GM19193 (cell line): ENCODE data around the gene RND3.

Source experiments
- POLR2A ChIP-seq: IDR thresholded peaks from 4 replicates; pipeline ENCODE4 v1.6.1; 2011; ENCODE audit not compliant: insufficient read depth, insufficient read length; ENCODE audit errors: extremely low read depth

The RND3 gene

DNA sequence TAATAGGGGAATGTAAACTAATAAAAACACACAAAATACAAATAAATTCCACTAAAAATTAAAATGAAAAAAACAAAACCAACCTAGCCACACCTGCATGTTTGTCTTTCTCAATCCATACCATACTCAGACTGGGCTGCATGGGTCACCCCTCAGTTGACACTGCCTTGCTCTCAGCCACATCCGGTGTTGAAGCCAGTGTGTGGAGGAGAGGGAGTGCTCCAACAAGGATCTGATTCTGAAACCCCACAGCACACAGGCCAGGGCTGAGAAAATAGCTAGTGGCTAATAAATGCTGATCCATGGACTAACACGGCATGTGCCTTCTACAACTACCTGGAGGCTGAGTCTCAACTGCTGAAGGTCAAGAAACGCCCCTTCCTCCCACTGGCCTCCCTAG, 13.7 kb downstream of the RND3 start:
- TF ChIP-seq POLR2A = no peak

DNA sequence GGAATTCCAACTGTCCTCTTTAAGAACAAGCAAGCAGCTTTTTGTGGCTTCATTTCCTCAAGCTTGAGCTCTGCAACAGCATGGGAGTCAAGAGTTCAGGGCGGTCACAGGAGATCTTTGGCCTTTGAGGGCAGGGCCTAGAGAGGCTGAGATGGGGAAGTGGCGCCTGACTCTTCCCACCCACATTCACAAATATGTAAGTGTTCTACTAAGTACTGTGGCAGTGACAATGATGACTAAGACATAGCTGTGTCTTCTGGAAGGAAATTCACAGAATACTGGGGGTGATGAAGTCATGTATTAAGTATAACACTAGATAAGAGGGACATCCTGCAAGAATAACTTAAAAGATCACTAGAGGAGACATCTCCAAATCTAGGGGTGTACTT, 15.0 kb downstream of the RND3 start:
- no peak for TF ChIP-seq POLR2A

DNA sequence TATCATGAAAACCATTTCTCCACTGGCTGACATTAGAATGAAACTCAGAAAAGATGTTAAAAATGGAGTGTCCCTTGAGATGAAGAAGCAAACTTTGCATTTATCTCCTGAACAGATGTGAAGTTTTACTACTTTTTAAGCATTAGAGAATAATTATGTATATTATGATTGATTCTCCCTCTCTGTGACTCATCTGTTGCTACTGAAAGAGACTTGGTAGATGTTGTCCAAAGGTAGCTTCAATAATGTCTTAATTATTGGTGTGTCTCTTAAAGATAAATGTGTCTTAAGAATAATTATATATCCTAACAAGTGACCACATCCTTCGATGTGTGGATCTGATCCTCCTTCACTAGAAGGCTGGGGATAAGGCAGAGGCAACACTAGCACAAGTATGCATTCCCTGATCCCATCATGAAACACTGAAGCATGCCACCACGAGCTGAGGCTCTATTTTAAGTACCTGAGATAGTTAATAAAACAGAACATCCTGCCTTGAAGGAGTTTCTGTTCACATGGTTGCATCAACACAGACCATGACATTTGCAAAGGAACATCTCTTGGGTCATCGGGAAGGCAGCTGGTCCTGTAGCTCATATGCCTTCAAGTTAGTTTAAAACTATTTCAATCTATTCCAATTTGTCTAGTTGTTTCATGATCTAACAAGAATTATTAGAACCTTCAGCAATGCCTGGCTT, 15.5 kb downstream of the RND3 start:
- no peak for TF ChIP-seq POLR2A

DNA sequence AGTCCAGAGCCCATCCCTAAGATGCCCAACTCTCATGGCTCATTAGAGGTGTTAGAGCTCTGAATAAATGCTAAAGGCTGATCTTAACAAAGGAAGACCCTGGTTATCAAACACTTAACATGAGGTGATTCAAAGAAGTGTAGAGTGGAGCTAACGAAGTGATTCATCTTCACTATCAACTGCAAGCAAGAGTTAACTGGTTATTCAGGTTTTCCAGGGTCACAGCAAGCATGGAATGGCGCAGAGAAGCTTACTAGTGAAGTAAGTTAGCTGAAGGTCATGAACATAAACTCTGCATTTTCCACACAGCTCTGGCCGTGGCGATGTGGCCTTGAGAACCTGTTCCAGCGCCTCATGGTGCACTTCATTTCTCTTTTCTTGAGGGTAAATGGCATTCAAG, 17.0 kb downstream of the RND3 start:
- TF ChIP-seq POLR2A = no peak

DNA sequence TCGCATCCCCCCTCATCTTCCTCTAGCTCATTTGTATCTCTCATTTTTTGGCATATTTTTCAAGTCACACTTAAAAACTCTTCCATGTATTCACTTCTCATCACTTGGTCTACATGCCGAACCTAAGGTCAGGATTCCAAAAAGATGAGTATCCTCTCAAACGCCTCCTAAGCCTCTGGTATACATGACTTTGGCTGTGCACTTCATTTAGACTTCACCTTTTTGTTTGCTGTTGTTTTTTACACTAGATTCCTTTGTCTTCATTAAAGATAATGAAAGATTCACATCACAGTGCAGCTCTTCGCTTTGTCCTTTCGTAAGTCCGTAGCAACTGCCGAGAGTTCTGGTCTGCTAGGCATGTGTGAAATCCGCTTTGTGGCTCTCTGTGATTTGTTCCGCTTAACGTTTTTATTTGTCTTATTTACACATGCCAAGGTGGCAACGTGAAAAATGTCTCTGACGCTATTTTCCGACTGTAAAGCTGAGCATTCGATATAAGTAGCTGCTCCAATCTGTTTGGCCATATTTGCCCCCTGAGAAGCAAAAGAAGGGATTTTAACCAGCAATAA, 17.7 kb downstream of the RND3 start:
- TF ChIP-seq POLR2A = no peak

DNA sequence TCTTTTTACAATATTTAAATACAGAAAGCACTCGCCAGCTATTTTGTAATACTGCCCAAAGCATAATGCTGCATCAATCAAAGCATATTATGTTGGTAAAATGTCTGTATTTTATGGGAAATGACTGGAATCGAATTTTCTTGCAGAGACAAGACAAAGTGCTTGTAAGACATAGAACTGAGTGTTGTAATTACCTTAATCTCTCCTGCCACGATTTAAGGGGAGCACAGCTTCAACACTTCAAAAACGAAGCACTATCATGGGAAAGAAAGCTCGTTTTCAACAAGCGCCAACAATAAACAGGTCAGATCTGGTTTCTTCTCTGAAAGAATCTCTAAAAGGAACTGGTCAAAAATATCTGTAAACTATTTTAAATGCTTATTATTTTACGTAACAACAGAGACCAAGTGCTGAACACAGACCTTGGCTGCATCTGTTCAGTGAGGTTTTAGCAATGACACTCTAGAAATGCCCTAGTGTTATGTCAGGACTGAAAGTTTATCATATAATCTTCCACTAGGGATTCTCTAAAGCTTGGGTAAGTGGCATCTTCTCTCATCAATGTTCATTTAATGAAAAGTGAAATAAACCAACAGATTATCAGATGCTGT, 19.0 kb downstream of the RND3 start:
- TF ChIP-seq POLR2A = no peak

DNA sequence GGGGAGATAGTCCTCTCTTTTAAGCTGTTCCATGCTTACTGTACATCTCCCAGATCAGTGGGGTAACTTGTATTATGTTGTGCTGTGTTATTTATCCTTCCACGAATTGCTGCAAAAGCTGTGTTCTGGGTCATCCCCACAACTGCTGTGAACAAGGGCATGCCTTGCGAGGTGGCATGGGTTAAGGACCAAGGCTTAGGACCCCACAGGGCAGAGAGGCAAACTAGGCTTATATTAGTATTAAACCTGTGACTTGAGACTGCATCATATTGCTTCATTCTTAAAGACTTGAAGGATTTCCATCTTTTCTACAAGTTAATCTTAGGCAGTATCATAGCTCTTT, 19.9 kb downstream of the RND3 start:
- TF ChIP-seq POLR2A = no peak

DNA sequence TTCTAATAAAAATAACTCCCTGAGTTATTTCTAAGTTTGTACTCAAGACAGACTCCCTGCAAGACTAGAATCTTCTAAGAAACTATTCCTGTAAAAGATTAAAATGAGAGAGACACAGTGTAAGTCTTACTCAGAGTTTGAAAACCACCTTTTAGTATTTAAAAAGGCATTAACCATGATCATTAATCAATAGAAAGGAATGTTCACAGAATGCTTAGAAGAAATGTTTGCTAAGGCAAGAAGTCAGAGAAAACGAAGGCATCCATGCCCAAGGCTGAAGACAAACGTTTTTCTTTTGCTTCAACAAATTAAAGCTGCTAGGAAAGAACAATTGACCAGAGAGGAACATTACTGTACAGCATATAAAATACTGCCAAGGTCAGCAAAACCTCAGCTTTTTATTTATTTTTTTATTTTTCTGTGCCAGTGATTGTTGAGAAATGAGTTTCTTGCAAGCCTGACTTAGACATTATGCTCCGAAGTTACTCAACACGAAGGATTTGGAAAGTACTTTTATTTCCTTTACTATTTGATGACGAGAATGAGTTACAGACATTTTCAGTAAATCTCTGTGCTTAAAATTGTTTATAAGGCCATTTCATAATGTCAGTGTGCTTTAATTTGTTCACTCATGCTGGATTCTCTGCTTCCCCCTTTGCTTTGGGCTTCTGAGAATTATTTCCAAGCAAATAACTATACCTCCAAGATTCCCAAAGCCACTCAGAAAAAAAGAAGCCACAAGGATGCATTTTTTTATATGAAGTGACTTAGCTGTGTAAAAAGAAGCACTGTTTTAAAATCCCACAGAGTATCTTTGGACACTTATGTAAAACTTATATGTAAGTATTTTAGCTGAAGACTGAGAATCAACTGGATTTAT, 20.5 kb downstream of the RND3 start:
- TF ChIP-seq POLR2A = no peak

DNA sequence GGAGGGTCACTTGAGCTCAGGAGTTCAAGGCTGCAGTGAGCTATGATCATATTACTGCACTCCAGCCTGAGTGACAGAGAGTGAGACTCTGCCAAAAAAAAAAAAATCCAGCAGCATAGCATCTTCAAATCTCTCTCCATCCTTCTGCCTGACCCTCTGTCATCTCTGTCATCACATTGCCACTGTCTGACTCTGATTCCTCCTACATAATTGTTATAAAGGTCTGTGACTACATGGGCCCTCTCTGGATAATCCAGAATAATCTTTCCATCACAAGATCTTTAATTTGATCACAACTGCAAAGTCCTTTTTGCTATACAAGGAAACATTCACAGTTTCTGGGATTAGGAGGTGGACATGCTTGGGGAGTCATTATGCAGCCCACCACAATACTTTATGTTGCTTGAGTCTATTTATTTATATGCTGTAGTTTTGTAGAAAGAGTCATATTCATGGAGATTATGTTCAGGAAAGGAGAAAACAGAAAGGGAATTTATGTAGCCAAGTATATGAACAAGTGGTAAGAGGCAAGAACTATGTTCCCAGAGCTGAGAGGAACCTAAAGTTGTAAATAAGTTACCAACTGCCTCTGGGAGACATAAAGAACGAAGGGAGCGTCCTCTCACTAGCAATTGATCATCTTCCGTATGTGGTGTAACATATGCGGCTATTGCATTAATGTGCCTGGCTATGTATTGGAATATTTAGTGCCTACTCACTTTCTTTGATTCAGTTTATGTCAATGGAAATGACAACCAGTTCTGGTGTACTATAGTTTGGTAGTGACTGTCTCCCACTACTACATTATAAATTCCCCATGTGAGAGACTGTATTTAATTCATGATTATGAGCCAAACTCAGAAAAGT, 21.5 kb downstream of the RND3 start:
- TF ChIP-seq POLR2A = no peak

DNA sequence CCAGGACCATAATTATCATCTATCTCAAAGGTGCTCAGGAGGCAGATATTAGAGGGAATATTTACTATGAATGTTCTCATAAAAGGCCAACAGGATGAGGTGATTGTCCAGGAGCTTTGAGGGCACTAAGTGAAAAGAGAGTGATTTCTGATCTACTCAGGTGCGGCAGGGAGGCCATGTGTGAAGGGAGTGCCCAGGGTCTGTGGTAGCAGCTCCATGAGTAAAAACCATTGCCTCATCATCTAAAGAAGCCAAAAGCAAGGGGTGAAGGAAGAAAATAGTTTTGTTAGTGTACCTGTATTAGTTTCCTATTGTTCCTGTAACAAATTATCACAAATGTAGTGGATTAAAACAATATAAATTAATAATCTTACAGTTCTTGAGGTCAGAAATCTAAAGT, 22.5 kb downstream of the RND3 start:
- TF ChIP-seq POLR2A = no peak

DNA sequence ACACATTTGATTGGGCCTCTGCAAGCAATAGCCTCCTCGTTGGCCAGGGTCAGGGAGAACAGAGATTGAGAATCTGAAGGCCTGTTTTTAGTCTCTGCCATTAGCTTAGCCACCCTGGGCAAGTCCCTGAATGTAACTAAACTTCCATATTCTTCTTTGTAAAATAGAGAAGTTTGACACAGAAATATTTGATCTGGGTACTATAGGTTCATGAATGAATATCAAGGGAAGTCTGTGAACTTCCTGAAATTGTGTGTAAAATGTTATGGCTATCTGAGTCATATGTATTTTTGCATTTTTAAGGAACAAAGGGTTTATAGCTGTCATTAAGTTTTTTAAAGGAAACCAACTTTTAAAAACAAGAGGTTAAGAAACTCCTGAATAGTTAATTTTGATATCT, 23.2 kb downstream of the RND3 start:
- no peak for TF ChIP-seq POLR2A

DNA sequence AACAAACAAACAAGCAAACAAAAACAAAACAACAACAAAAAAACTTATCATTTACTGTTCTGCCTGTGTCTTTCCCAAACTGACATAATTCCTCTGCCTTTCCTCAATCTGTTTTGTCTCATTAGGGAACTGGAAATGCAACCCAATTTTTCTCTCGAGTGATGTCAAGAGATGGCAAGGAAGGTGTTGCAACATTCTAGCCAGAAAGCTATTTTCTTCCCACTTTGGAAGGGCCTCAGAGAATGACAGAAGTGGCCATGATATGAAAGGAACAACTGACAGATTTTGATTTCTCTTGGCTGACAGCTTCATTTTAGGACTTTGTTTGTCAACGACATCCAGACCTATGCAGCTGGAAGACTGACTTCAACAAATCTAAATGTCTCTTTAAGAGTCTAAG, 24.7 kb downstream of the RND3 start:
- TF ChIP-seq POLR2A = no peak

DNA sequence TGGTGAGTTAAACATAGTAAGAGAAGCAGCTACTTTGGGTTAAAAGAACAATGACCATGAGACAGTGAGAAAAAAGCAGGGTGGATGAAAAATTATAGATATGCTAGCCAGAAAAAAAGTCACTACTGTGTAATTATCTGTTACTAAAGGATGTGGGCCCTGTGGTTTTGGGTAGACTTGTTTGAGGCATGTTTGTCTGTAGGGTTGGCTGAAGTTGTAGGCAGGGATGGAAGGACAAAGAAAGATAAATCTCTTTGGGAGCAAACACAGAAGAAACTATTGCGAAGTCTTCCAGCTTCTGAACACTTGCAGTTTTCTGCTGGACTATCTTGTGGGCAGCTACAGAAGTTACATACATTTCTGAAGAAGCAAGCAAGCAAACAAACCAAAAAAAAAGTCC, 28.2 kb downstream of the RND3 start:
- no peak for TF ChIP-seq POLR2A

DNA sequence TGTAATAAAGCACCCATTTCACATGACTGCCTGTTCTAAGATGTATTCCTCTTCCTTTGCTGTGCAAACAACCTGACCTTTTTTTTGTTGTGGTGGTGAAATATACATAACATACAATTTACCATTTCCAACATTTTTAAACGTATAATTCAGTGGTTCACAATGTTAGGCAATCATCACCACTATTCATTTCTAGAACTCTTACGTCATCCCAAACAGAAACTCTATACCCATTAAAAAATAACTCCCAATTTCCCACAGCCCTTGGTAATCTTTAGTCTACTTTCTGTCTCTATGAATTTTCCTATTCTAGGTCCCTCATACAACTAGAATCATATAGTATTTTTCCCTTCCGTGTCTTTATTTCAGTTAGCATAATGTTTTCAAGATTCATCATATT, 36.7 kb downstream of the RND3 start:
- TF ChIP-seq POLR2A = no peak

DNA sequence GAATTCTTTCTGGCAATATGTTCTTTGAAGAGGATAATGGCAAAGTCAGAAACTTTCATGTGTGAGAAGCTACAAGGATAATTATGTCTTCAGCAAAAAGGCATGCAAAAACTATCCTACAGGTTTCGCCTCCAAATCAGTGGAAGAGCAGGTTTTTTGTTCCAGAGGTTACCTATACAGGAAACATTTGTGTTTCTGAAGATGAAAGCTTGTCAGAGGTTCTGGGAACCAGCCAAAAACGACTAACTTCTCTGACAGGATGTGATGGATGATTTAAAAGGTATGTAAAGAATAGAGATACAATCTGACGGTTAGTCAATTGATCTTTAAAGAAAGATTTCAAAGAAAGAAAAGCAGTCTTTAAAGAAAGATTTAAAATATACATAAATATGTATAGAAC, 37.6 kb downstream of the RND3 start:
- no peak for TF ChIP-seq POLR2A
